GM19463 (cell line): ENCODE measurements around the gene TRAPPC3.
"Not testable (repeated sequence)": the region's sequence is repeated elsewhere in the genome, so short reads cannot be mapped to it uniquely, and the experiment has no call there.

Source experiments
- ATAC-seq: cut with Tn5 transposase; IDR thresholded peaks from one replicate; pipeline ENCODE4 v1.9.1; 2021; ENCODE audit warnings: mild to moderate bottlenecking, moderate library complexity; ENCODE audit not compliant: unreplicated experiment

TRAPPC3 gene

GRCh38 chr1:36166938-36167905, 17.9 kb upstream of the TRAPPC3 start:
- ATAC-seq: no peak

- no peak for ATAC-seq
These were observed 16.9 kb upstream of the TRAPPC3 start for GRCh38 chr1:36166136-36166535.

GRCh38 chr1:36165145-36165544, 15.9 kb upstream of the TRAPPC3 start:
- ATAC-seq: no peak

- ATAC-seq: no peak
These were observed 15.1 kb upstream of the TRAPPC3 start for GRCh38 chr1:36164361-36164760.

GRCh38 chr1:36163426-36163825, 14.1 kb upstream of the TRAPPC3 start:
- ATAC-seq: no peak

- ATAC-seq: no peak
These were observed 13.5 kb upstream of the TRAPPC3 start for GRCh38 chr1:36162680-36163239.

- ATAC-seq: no peak
These were observed 12.6 kb upstream of the TRAPPC3 start for GRCh38 chr1:36161641-36162531.

- ATAC-seq: no peak
These were observed 11.7 kb upstream of the TRAPPC3 start for GRCh38 chr1:36160949-36161485.

- ATAC-seq: no peak
These were observed 11.2 kb upstream of the TRAPPC3 start for GRCh38 chr1:36160388-36160948.

GRCh38 chr1:36159614-36160387, 10.5 kb upstream of the TRAPPC3 start:
- ATAC-seq: no peak

- not testable (repeated sequence) for ATAC-seq
These were observed 9.6 kb upstream of the TRAPPC3 start for GRCh38 chr1:36158827-36159252.

GRCh38 chr1:36157973-36158826, 8.9 kb upstream of the TRAPPC3 start:
- no peak for ATAC-seq

- ATAC-seq: no peak
These were observed 8.0 kb upstream of the TRAPPC3 start for GRCh38 chr1:36157115-36157903.

- ATAC-seq: no peak
These were observed 7.2 kb upstream of the TRAPPC3 start for GRCh38 chr1:36156329-36157114.

- ATAC-seq: peak; percentile 52
These were observed 6.4 kb upstream of the TRAPPC3 start, which contains the start of gene MAP7D1 for GRCh38 chr1:36155408-36156328. Gene MAP7D1, plus strand, starts transcription at chr1:36156160. Its CDS starts 258 bp downstream, at chr1:36156418.

GRCh38 chr1:36154765-36155407, 5.6 kb upstream of the TRAPPC3 start:
- ATAC-seq: no peak
